ENCODE measurements around the gene LGMN.
"Not testable (repeated sequence)": the region's sequence is repeated elsewhere in the genome, so short reads cannot be mapped to it uniquely, and the experiment has no call there.

Gene LGMN

DNA sequence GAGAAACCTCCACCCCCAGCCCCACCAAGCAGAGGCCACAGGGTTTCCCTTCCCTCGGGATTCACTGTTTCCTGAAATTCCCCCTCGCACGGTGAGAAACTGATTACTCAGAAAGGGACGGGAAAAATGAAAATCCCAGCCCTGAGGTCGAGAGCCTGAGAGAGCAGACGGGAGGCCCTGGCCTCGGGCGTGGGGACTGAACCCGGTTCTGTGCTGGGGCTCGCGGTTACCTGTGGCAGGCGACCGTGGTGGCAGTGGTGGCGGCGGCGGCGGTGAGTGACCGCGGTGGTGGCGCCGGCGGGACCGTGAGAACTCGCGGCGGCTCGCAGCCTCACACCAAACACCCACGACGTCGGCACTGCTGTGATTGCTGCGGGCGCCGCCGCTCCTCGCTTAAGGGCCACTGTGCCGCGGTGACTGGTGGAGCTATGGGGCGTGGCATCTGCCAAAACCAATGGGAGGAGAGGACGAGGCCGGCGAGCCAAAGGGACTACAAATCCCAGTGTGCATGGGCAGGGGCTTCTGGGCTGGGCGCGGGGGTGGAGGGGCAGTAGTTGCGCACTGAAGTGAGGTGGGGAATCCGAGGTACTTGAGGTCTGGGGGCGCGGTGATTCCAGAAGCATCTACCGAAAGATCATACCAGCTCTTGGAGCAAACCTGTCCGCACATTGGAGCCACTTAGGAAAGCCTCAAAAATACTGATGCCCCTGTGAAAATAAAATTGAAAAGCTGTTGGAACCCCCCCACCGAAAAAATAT is at the start of gene LGMN:
Gene LGMN (minus strand): TSS at position 369 of the 758 bp plus-strand sequence. CDS start 15,841 bp downstream, outside the sequence.
- DNase-seq (ENCODE audit: low spot score) = peak; percentile 93

DNA sequence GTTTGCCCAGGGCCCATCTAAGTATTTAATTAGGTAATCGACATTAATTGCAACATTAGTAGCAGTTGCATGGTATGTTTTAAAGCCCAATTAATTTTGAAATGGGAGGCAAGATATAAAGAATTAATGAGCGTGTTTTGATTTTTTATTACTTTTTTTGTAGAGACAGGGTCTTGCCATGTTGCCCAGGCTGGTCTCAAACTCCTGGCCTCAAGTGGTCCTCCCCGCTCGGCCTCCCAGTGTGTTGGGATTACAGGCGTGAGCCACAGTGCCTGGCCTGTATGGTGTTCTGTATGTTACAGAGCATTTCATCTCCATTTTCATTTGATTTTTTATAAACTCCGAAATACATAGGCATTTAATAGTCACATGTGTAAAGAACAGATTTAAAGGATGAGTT is 46.5 kb upstream of the LGMN start:
- no peak for DNase-seq (ENCODE audit: low spot score)

DNA sequence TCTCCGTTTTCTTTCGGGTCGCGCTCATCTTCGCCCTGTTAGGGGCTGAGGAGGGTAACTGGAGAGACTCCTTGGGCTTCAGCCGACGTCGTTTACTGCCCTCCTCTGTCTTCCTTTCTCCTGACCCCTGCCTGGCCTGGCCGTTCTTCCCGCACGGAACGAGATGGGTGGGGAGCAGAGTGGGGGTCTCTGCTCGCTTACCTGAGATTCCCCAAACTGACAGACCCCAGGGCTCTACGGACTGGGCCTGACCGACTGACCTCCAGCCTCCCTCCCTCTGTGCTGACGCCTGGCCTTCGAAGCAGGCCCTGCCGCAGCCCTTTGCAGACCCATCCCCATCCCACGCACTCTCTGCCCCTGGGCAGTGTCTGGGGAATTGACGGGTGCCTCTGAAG is 46.1 kb upstream of the LGMN start:
- no peak for DNase-seq (ENCODE audit: low spot score)

DNA sequence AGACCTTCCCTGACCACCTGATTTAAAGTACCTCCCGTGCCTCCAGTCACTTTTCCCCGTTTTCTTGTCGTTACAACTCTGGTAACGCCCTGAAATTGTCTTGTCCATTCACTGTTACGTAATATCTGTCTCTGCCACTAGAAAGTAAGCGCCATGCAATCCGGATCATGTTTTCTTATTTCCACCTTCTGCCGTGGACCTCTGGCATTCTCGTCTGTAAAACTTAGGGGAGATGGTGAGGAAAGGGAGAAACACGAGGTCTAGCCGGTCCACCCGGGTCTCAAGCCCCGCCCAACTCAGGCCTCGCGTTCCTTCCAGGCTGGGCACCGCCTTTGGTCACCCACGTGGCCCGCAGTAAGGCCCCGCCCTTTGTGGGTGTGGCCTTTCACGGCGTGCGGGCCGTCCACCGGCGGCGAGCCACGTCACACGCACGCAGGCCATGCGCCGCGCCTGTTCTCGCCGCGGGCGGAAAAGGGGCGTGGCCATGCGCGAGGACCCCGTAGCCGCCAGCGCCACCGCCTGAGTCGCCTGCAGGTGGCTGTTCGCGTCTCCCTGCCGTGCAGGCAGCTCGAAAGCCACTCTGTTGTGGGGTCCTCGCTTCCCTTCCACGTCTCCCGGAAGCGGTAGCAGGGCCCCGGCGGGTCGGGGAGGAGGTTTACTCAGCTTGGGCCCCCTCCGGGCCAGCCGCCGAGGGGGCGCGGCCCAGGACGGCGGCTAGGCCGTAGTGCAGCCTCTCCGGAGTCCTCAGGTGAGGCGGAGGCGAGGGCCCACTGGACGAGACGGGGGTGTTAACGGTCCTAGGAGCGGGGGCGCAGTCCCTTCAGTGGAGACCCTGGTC is 45.5 kb upstream of the LGMN start, which contains the start of gene GOLGA5:
Gene GOLGA5 (plus strand): TSS at position 597 of the 838 bp plus-strand sequence. CDS start 3,133 bp downstream, outside the sequence.
- DNase-seq (ENCODE audit: low spot score) = peak; percentile 96

DNA sequence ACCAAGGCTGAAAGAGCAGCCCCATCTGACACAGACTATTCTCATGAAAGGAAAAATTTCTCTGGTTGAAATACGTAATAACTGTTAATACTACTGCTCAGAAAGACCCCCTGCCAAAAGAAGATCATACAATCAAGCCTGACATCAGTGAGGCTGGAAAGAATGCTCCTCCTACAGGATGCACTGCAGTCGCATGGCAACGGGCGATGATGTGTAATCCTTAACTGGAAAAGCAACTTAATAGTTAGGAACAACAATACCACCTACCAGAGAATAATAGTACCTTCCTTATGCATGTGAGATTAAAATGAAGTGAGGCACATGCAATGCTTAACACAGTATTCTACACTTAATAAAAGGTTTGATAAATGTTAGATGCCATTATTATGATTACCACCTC is 44.5 kb upstream of the LGMN start:
- no peak for DNase-seq (ENCODE audit: low spot score)

DNA sequence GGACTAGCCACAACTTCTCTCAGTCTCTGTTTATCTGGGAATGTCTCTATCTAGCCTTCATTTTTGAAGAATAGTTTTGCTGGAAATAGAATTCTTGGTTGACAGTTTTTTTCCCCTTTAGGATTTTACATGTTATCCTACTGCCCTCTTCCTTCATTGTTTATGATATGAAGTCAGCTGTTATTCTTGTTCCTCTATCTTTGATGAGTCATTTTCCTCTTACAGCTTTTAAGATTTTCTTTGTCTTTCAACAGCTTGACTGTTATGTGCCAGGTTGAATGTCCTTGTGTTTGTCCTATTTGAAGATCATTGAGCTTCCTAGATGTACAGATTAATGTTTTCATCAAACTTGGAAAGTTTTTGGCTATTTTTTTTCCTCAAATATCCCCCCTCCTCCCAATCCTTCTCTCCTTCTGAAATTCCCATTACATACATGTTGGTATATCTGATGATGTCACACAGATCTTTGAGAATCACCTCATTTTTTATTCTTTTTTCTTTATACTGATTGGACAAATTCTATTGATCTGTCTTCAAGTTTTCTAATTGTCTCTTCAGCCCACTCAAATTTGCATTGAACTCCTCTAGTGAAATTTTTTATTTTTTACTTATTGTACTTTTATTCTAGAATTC is 41.1 kb upstream of the LGMN start:
- DNase-seq (ENCODE audit: low spot score) = no peak

DNA sequence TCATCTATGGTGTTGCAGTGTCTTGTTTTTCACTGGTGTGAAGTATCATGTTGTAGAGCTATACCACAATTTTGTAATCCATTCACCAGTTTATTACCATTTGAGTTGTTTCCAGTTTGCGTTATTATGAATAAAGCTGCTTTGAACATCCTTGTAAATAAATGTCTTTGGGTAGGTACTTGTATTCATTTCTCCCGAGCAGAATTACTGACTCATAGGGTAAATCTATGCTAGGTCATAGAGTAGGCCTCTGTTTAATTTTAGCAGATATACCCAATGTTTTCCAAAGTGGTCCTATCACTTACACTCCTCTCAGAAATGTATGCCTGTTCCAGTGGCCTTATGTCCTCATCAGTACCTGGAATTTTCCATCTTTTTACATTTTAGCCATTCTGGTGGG is 39.1 kb upstream of the LGMN start:
- DNase-seq (ENCODE audit: low spot score) = no peak

DNA sequence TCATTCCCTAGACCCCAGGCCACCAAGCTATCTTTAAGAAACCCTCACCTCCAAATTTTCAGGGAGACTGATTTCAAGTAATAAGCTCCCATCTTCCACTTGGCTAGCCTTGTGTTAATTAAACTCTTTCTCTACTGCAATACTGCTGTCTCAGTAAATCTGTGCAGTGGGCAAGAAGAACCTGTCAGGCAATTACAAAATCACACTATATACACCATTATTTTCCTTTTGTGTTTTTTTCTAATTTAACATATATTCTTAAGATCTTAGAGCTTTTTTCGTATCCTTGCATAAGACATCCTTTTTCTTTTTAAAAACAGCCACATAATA is 38.0 kb upstream of the LGMN start:
- DNase-seq (ENCODE audit: low spot score) = no peak

DNA sequence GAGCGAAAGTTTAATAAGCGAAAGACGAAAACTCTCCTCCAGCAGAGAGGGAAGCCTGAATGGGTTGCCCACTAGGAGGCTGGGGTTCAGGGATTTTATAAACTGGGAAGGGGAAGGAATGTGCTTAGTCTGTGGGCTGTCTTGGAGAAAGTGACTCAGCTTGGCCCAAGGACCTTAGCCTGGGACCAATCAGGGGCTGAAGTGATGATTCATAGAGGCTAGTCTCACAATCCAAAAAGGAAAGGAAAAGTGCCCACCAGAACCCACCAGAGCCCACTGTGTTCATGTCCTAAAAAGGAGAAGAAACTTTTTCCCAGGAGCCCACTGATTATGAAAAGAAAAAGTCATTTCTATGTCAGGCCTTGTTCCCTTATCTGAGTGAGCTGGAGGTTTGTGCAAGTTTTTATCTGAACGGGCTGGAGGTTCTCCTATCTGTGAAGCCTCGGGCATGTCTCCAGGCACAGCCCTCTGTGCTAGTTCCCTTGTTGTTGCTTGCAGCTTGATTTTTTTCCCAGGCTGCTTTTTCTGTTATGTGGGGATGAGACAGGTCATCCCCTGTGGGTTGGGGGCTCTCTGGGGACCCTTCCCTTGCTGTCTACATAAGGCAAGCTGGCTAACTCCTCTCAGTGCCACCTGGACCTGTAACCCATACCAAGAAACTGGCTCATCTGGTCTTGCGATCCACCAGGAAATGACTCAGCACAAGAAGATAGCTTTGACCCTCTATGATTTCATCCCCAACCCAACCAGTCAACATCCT is 37.4 kb upstream of the LGMN start:
- DNase-seq (ENCODE audit: low spot score) = peak; percentile 76

DNA sequence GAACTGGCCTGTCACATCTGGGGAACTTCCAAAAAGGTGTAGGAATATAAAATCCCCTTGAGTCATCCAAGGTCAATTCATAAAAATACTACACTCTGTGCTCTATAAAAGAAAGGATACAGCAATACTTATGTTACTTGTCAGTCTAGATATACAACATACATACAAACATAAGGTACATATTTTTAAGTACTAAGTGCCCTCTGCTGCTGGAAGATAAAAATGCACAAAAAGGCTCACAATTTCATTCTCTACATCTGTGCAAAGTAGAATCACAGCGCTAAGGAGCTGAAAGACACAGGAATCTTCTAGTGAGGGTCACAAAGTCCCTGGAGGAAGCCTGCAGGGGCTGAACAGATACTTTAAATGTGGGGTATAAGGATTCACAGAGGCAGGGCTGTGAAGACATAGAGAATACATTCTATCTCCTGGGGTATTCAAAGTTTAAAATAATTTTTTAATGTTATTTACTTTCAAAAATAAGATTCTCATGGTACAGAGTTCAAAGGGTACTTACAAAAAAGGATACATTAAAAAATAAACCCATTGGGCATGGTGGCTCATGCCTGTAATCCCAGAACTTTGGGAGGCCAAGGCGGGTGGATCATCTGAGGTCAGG is 35.5 kb upstream of the LGMN start:
- peak; percentile 25 for DNase-seq (ENCODE audit: low spot score)

DNA sequence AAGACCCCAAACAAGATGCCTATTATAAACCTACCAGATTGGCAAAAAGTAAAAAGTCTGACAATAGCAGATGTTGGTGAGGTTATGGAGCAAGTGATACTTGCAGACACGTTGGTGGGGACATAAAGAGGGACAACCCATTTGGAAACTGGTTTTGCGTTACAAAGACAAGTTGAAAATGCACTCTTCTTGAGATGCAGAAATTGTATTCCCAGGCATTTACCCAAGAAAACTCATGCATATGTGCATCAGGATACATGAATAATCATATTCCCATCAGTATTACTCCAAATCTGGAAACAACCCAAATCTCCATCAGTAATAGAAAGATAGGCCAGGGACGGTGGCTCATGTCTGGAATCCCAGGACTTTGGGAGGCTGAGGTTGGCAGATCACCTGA is 32.9 kb upstream of the LGMN start:
- no peak for DNase-seq (ENCODE audit: low spot score)

DNA sequence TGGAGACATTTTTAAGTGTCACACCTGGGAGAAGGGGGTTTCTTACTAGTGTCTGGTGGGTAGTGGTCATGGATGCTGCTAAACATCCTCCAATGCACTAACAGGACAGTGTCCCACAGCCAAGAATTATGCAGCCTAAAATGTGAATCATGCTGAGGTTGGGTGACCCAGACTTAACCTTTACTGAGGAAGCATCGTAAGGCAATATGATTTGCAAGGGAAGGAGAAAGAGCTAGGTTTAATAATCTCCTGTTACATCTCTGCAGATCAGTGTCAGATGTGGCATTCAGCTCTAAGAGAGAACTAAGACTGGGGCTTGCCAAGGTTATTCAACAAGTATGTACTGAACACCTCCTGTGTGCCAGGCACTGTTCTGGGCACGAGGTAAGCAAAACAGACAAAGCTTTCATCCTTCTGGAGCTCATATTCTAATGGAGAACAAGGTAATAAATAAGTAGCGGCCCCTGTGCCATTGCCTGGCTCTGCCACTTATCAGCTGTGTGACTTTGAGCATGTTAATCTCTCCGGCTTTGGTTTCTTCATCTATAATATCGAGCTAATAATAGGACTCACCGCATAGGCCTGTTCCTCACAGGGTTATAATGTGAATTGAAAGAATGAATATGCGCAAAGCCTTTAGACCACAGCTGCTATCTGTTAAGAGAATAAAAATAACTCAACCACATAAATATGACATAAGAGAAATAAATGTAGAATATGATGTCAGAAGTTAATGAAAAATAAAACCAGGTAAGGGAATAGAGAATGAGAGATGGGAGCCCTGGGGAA is 32.2 kb upstream of the LGMN start:
- no peak for DNase-seq (ENCODE audit: low spot score)

DNA sequence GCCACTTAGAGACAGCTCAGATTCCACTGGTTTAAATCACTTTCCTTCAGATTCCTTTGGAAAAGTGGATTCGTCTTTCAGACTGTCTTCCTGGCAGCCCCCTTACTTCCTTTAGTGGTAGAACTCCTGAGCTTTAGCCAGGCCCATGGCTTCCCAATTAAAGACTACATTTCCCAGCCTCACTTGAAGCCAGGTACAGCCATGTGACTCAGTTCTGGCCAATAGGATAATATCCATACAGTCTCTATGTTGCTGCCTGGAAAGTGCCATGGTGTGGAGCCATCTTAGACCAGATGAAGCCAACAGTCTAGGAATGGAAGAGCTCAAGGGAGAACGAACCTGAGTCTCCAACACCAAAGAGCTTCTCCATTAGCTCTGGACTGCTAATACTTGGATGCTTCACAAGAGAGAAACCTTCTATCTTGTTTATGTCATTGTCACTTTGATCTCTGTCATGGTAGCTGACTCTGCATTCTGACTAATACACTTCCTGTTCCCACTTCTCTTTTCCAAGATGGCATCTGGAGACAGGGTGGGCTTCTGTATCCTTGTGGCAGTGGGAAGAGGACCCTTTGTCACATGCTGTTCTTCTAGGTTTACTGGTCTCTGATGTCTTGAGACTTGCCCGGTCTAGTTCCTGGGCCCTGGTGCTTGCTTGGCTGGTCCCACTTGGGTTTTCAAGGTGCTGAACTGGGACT is 30.6 kb upstream of the LGMN start:
- DNase-seq (ENCODE audit: low spot score) = not testable (repeated sequence)

DNA sequence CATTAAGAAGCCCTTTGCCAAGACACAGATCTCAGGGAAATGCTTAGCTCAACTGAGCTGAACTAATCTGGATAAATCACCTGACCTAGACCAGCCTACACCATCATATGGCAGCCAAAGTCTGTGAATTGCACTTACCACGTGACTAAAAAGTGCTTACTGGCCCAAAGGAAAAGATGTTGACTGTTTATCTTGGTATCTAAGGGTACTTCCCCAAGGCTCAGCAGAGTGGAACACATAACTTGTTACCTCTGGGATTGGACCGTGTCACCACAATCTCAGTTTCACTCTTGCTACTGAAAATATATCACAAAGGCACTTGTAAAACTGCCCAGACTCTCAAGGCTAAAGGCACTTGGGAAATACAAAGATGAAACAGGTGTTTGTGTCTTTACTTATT is 26.9 kb upstream of the LGMN start:
- not testable (repeated sequence) for DNase-seq (ENCODE audit: low spot score)

DNA sequence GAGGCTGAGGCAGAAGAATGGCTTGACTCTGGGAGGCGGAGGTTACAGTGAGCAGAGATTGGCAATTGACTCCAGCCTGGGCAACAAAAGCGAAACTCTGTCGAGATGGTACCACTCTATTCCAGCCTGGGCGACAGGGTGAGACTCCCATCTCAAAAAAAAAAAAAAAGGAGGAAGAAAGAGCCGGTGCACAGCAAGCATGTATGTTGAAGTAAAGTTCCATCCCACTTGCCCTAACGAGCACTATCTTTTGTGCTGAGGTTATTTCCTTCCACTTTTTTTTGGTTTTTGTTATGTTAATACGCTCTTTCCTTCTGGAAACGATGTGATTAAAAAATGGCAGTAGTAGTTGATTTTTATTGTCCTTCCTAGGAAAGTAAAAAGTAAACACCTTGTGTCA is 26.1 kb upstream of the LGMN start:
- DNase-seq (ENCODE audit: low spot score) = no peak

DNA sequence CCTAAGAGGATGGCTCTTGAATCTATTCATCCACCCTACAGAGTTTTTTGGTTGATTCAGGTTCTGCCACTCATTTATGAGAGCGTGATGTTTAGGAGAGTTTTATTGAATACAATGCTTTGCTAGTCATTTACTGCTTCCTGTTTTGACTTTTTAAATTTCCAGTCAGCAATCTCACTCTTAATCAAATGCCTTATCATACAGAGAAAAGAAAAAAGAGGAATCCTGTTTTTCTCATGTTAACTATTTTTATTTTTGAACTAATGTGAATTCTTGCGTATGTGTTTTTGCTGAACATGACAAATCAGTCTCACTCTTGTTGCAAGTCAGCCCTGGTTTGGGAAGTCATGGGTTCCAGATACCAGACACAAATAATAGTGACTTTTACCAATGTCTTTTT is 22.1 kb upstream of the LGMN start:
- DNase-seq (ENCODE audit: low spot score) = no peak

DNA sequence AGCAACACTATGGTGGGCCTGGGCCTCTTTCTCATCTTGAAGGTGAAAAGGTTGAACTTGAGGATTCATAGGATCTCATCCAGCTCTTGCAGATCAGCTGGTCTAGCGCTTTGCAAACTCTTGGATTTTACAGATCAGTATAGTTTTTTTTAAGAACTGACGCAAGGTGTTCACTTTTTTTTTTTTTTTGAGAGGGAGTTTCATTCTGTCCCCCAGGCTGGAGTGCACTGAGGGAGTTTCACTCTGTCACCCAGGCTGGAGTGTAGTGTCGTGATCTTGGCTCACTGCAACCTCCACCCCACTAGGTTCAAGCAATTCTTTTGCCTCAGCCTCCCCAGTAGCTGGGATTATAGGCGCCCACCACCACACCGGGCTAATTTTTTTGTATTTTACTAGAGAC is 20.4 kb upstream of the LGMN start:
- no peak for DNase-seq (ENCODE audit: low spot score)

DNA sequence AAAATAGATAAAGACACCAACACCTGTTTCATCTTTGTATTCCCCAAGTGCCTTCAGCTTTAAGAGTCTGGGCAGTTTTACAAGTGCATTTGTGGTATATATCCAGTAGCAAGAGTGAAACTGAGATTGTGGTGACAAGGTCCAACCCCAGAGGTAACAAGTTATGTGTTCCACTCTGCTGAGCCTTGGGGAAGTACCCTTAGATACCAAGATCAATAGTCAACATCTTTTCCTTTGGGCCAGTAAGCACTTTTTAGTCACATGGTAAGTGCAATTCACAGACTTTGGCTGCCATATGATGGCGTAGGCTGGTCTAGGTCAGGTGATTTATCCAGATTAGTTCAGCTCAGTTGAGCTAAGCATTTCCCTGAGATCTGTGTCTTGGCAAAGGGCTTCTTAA is 19.8 kb upstream of the LGMN start:
- not testable (repeated sequence) for DNase-seq (ENCODE audit: low spot score)

DNA sequence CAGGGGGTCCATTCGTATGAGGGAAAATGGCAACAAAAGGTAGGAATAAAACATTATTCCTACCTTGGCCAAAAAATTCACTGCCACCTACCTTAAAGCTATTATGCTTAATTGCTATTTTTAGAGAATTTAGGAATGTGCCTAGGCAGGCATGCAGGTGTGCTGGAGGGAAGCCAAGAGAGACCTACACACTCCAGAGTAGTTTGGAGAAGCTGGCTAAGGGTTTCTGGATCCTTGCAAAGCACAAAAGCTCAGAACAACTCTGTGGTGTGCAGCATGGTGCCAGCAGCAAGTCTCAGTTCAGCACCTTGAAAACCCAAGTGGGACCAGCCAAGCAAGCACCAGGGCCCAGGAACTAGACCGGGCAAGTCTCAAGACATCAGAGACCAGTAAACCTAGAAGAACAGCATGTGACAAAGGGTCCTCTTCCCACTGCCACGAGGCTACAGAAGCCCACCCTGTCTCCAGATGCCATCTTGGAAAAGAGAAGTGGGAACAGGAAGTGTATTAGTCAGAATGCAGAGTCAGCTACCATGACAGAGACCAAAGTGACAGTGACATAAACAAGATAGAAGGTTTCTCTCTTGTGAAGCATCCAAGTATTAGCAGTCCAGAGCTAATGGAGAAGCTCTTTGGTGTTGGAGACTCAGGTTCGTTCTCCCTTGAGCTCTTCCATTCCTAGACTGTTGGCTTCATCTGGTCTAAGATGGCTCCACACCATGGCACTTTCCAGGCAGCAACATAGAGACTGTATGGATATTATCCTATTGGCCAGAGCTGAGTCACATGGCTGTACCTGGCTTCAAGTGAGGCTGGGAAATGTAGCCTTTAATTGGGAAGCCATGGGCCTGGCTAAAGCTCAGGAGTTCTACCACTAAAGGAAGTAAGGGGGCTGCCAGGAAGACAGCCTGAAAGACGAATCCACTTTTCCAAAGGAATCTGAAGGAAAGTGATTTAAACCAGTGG is 15.5 kb upstream of the LGMN start:
- not testable (repeated sequence) for DNase-seq (ENCODE audit: low spot score)
